Measurements from ENCODE around the gene EDC3. TPM values are rescaled to one million over a fixed set of nuclear protein-coding genes. Genes with fewer than 3 reads are reported as not detected.

Gene EDC3
- total and polyA plus RNA-seq, 2 experiments from 2014 or later: 13.8 to 26.5 TPM

GRCh38 chr15:74709011-74709410 is 13.2 kb upstream of the EDC3 start (continued):
- TF ChIP-seq ETS1 (IDR thresholded peaks at IDR 0.05) (no peak), STAT1 (IDR thresholded peaks at IDR 0.05; ENCODE audit: unreplicated experiment) (no peak), REST (IDR thresholded peaks at IDR 0.05; ENCODE audit: unreplicated experiment) (no peak), ZNF331 (CRISPR knock-in tag; IDR thresholded peaks at IDR 0.05; ENCODE audit: low read depth) (no peak), EZH2 (IDR thresholded peaks at IDR 0.05; ENCODE audit: low read depth, unreplicated experiment) (no peak), POLR2AphosphoS5 (IDR thresholded peaks at IDR 0.05; ENCODE audit: low read depth) (no peak), JUNB (IDR thresholded peaks at IDR 0.05; ENCODE audit: unreplicated experiment) (no peak), ZNF114 (CRISPR knock-in tag; IDR thresholded peaks at IDR 0.05) (no peak)

GRCh38 chr15:74696808-74697207 is 984 bp upstream of the EDC3 start:
- Histone ChIP-seq H3K27ac (ENCODE audit: low read depth) (peak overlapping the region; percentile 83), H3K4me2 (peak overlapping the region; percentile 87), H4K20me1 (replicated peaks; ENCODE audit: insufficient read depth) (peaks cover 7% of the 10 kb centered on the region), H3K4me3 (peak overlapping the region; percentile 89), H3K27me3 (ENCODE audit: insufficient read depth) (no peaks in the 10 kb centered on the region), H3K4me1 (ENCODE audit: insufficient read depth) (peaks cover 4% of the 10 kb centered on the region; the same call in 1 of the 2 replicates), H3K9me2 (ENCODE audit: insufficient read depth) (no peaks in the 10 kb centered on the region), H3K36me3 (ENCODE audit: insufficient read depth) (no peaks in the 10 kb centered on the region), H3K79me2 (replicated peaks; ENCODE audit: insufficient read depth) (peaks cover 39% of the 10 kb centered on the region), H3F3A (replicated peaks; ENCODE audit: low read depth) (no peaks in the 10 kb centered on the region; the same call in 1 of the 2 replicates), H2AFZ (peak overlapping the region; percentile 99)
- Mint-ChIP-seq H3K27ac (no peak overlapping the region), H3K36me3 (ENCODE audit: low read depth) (no peaks in the 10 kb centered on the region), H3K27me3 (ENCODE audit: insufficient read depth, low read depth, poor library complexity) (peaks cover 16% of the 10 kb centered on the region), H3K4me1 (peaks cover 8% of the 10 kb centered on the region; the same call in 2 of the 3 replicates), H3K9me3 (no peaks in the 10 kb centered on the region; the same call in 2 of the 3 replicates), H3K4me3 (peak overlapping the region; percentile 100)
- ATAC-seq: no peak
- DNase-seq (ENCODE audit: low spot score): no peak
- TF ChIP-seq EZH2 (IDR thresholded peaks at IDR 0.05; ENCODE audit: low read depth, unreplicated experiment) (no peak), CREB1 (CRISPR knock-in tag; IDR thresholded peaks at IDR 0.05; ENCODE audit: low read depth) (no peak), CTCF (conservative IDR thresholded peaks at IDR 0.05; ENCODE audit: low read depth in 2 of 2) (no peak), ZNF114 (CRISPR knock-in tag; IDR thresholded peaks at IDR 0.05) (no peak), EZH2phosphoT487 (IDR thresholded peaks at IDR 0.05; ENCODE audit: unreplicated experiment) (no peak), ETS1 (IDR thresholded peaks at IDR 0.05) (no peak), POLR2AphosphoS5 (IDR thresholded peaks at IDR 0.05; ENCODE audit: low read depth) (no peak), STAT1 (IDR thresholded peaks at IDR 0.05; ENCODE audit: unreplicated experiment) (no peak)

Data from GM23338 (cell line).